T follicular helper cell (primary cell): ENCODE results near the gene SNAP23.

Experiments used
- DNase-seq: peaks from one replicate; pipeline ENCODE4 v3.0.0-alpha.2; 2020; ENCODE audit warnings: low read depth

Gene SNAP23

GRCh38 chr15:42575188-42576039 lies 80.0 kb downstream of the SNAP23 start, which contains the start of gene STARD9:
TSS of gene STARD9 (plus strand) at chr15:42575606. CDS start at chr15:42575716, 110 bp downstream.
- peak; percentile 86 for DNase-seq

- no peak for DNase-seq
These were observed 80.7 kb downstream of the SNAP23 start for GRCh38 chr15:42576040-42576594.

- no peak for DNase-seq
These were observed 81.3 kb downstream of the SNAP23 start for GRCh38 chr15:42576776-42577175.

GRCh38 chr15:42577514-42578031 lies 82.1 kb downstream of the SNAP23 start:
- no peak for DNase-seq

GRCh38 chr15:42578984-42579537 lies 83.6 kb downstream of the SNAP23 start:
- DNase-seq: no peak

GRCh38 chr15:42581272-42581730 lies 85.9 kb downstream of the SNAP23 start:
- DNase-seq: peak; percentile 67
